GM18505 (cell line): ENCODE data around the gene GNA12.

Source experiments
- ATAC-seq: cut with Tn5 transposase; IDR thresholded peaks from one replicate; pipeline ENCODE4 v1.9.1; 2021; ENCODE audit not compliant: unreplicated experiment
- POLR2A ChIP-seq: IDR thresholded peaks from 4 replicates; pipeline ENCODE4 v1.6.1; 2011; ENCODE audit warnings: borderline replicate concordance; ENCODE audit not compliant: insufficient read depth, insufficient read length; ENCODE audit errors: extremely low read depth

Gene GNA12

DNA sequence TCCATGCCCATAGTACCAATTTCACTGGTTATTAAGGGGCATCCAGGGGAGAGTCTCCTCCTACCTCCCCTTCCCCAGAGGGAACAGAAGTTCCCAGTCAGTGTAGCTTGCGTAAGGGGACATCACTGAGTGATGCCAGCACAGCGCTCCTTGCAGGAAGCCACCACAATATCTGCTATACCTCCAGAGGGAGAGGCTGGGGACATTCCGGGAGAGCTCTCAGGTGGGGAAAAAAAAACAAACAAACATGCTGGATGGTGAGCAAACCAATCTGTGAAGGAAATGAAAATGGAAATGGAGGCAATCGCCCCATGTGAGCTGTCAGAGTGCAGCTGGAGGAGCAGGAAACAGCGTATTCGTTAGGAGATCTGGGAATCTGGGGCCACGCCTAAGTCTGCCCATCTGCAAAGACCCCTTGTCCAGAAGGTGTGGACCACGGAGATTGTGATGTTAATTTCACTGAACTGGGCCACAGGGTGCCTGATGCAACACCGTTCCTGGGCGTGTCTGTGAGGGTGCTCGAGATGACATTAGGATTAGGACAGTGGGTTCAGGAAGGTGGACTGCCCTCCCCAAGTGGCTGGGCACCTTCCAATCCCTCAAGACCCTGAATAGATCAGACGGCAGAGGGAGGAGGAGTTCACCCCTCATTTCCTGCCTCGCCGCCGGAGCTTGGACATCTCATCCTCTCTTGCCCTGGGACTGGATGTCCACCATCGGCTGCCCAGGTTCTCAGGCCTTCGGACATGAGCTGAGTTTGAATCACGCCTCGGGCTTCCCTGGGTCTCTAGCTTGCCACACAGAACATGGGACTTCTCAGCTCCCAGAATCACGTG lies 30.5 kb downstream of the GNA12 start:
- no peak for TF ChIP-seq POLR2A
- ATAC-seq = no peak

DNA sequence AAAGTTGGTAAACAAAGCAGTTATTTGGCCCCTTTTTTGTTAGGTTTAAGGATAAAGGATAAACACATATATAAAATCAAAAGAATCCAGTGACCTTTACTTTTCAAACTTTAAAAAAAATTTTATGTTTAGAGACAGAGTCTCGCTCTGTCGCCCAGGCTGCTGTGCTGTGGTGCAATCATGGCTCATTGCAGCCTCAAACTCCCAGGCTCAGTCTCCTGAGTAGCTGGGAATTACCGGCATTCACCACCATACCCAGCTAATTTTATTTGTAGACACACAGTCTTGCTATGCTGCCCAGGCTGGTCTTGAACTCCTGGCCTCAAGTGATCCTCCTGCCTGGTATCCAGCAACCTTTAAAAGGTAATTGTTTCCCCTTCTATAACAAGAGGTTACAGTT lies 31.3 kb downstream of the GNA12 start:
- no peak for ATAC-seq

DNA sequence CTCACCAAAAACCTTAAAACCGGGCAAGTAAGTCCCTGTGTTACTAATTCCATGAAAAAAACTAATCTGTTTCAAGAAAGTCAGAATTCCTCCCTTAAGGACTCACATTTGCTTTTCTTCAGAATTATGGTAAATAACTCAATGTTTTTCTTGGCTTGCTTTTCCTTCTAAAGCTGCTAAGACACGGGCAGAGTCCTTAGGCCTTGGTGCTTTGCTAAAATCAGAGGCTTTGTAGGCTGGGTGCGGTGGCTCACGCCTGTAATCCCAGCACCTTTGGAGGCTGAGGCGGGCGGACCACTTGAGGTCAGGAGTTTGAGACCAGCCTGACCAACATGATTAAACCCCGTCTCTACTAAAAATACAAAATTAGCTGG lies 32.0 kb downstream of the GNA12 start:
- no peak for TF ChIP-seq POLR2A
- ATAC-seq = no peak

More for the DNA sequence above, 31.3 kb downstream of the GNA12 start:
- no peak for TF ChIP-seq POLR2A

DNA sequence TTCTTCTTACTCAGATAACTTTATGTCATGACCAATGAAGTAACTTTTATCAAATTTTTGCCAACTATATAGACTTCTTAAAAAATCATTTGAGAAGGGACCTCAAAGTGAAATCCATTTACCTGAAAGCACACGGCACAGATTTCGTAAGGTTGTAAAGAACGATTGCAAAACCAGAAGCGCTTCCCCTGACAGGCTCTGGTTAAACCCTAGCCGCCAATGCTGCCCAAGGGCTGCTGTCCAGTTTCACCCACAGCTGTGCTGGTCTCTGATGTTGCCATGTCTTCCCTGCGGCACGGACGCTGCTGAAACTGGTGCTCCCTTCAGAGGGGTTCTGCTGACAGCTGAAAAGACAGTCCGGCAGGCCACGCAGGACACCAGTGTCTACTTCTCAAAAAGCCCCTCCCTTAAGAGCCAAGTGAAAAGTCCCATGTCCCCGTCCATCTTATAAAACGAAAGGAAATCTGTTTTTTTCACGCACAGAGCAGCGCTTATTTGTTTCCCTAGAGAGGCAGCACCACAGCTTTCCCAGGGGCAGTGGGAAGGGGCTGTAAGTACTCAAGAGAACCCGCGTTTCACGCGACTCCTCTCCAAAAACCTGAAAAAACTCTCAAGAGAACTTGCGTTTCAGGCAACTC lies 32.5 kb downstream of the GNA12 start:
- no peak for ATAC-seq
- TF ChIP-seq POLR2A = no peak

- TF ChIP-seq POLR2A = no peak
Observed at GRCh38 chr7:2810682-2811415, 33.3 kb downstream of the GNA12 start.

GRCh38 chr7:2809903-2810625 lies 34.0 kb downstream of the GNA12 start:
- TF ChIP-seq POLR2A = no peak
- no peak for ATAC-seq

More at GRCh38 chr7:2810682-2811415, 33.3 kb downstream of the GNA12 start:
- no peak for ATAC-seq

DNA sequence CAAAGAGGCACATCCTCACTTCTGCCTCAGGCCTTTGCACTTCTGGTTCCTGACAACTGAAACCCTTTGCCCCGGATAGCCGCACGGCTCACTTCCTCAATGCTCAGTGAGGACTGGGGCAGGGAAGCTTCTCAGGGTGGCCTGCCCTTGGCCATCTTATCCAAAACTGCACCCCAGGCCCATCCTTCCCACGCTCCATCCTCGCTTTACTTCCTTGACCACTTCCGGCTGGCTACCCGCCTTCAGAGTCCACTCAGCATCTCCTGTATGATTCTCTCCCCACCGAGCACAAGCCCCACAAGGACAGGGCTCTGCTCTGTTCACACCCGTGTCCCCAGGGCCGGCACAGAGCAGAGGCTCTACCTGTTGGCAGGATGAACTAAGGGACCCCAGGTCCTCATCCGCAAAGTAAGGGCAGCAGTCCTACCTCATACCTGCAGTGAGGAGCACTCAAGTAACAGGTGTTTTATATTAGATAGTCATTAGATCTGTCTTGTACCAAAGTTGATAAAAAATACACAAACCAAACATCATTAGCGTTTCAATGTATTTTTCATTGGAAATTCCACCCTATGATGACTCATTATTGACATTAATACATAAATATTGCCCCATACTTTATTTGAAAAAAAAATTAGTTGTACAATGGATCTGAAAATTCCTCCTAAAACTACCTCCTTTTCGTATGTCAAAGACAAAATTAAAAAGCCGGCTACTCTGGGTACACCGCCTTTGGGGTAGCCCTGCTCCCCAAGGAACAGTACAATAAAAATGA lies 35.0 kb downstream of the GNA12 start:
- TF ChIP-seq POLR2A = no peak
- ATAC-seq = no peak

GRCh38 chr7:2807845-2808772 lies 36.0 kb downstream of the GNA12 start:
- ATAC-seq = no peak
- TF ChIP-seq POLR2A = no peak

DNA sequence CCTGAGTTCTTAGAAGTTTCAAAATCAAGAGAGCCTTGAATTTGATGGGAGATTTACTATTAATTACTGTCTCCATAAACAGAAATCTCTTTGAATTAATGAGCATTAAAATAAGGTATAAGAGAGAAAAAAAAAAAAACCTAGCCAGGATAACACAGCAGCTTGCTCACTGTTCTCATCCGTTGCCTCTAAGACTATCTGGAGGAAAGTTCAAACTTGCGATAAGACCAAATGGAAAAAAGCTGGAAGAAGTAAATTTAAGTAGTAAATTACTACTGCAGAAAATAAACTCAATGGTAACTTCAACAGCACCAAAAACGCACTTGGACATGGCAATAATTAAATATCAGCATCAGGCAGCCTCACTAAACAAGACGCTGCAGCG lies 36.7 kb downstream of the GNA12 start:
- no peak for TF ChIP-seq POLR2A
- ATAC-seq = no peak

DNA sequence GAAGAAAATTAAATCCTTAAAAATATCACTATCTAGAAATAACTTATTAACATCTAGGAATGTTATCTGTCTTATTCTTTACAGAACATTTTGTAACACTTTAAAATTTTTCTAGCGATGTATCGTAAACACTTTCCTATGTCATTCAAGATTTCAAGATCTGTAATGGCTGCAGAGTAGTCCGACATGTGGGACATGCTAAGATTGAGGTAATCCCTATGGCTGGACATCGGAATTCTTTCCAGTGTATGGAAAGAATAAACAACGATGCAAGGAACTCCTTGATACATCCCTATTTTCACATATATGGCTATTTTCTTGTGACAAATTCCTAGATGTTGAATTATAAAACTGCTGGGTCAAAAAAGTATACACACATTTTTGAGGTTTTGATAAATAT lies 37.5 kb downstream of the GNA12 start:
- no peak for TF ChIP-seq POLR2A

DNA sequence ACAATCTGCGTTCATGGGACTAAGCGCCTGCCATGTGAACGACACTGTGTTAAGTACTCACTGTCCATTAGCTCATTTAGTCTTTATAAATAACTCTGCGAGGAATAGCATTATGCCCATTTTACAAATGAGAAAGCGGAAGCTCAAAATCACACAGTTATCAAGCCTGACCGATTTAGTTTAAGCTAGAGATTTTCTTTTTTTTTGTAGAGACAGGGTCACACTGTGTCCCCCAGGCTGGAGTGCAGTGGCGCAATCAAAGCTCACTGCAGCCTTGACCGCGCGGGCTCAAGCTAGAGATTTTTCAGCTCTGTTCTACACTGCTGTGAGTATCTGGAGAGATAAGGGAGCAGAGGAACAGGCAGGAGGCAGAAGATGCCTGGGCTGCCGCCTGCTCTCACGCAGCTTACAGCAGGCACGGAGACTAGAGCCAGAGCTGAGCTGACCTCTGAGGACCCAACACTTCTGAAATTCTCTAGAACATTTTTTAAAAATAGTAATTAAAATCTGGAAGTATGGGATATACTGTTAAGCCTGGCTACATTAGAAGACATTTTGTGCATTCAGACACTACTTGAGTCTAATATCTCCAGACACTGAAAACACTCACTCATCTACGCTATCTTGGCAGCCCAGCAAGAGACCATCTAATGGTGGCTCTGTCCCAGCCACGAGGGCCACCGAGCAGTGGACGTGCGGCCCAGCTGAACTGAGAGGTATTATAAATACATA lies 38.7 kb downstream of the GNA12 start:
- TF ChIP-seq POLR2A = no peak
- no peak for ATAC-seq

More for the DNA sequence above, 37.5 kb downstream of the GNA12 start:
- ATAC-seq = no peak
